HG02885 (cell line): ENCODE results near the gene PRKCQ.

Experiments used
- ATAC-seq: cut with Tn5 transposase; IDR thresholded peaks from one replicate; pipeline ENCODE4 v1.9.1; 2021; ENCODE audit warnings: mild to moderate bottlenecking; ENCODE audit not compliant: unreplicated experiment, poor library complexity

The PRKCQ gene

DNA sequence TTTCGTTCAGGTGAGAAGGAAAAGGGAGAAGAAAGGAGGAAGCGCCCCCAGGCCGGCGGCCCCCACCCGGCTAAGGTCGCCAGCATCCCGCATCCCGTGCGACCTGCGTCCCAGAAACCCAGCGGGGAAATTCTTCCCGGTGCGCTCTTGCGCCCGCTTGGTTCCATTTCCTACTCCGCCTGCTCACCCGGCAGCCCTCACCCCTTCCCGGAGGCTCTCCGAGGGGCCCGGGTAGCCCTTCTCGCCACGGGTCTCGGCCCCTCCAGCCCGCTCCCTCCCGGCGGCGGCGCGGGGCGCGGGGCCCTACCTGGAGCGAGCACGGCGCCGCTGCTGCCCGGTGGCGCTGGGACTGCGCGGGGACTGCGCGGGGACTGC lies at the start of gene PRKCQ:
TSS of gene PRKCQ (minus strand) at position 373 of the 375 bp plus-strand sequence. CDS start 65,141 bp downstream, outside the sequence.
- peak; percentile 33 for ATAC-seq

DNA sequence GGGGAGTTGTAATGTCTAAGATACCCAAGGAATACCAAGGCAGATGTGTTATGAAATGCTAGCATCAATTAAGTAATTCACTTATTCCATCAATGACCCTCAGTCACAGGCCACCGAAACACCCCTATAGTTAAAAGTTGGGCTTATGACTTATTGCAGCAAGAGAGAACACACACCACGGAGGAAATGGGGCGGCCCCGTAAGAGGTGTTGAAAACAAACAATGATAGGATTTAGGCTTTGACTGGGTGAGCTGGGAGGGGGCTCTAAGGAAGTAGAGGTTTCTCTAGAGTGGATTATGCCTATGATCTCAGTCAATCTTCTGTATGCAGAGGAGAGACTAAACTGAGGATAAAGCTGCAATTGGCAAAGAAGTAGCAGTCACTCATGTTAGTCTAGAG lies 45.4 kb upstream of the PRKCQ start:
- ATAC-seq, result no peak

DNA sequence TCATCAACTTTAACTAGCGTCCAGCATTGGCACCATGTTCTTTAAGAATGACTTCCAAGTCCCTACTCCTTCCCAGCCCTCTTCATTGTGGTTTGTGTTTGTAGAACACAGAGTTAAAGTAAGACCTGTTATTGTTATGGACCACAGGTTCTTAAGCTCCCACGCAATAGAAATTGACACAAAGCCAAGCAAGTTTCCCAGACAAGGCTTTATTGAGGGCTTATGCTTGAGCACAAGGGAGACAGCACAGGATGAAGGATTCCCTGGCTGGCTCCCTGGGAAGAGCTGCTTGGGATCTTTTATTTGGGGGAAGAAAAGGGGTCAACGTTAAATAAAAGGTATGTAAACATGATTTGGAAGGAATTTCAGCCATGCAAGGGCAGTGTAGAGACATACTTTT lies 44.3 kb upstream of the PRKCQ start:
- no peak for ATAC-seq

DNA sequence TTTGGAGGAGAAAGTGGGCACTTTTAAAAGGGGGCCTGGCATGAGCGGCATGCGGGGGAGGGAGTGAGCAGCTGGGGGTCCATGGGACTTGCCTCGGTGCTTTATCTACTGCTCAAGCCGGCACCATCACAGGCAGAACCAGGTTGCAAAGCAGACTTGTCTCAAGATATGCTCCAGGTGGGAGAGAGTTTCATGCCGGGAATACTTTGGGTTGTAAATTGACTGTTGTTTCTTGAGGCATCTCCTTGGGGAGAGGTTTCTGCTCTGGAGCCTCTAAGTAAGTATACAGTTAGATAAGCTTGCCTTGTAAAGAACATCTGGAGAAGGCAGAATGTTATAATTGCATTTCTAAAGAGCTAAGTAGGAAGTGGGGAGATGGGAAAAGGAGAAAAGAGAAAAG lies 42.8 kb upstream of the PRKCQ start:
- no peak for ATAC-seq

DNA sequence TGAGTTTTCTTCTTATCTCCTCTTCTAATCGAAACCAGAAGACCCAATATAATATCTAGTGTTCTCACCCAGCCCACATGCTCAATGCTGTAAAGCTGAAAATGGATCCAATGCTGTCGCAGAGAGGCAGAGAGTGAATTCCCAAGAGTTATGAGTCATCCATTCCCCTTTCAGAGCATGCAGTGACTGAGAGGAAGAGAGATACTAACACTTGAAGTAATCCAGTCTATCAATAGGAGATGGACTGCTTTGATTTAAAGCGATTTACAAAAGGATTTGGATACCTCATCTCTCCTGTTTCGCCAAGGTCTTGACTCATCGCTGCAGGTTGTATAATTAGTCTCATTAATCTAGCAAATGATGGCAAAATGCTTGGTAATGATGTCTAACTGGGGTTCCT lies 41.5 kb upstream of the PRKCQ start:
- no peak for ATAC-seq

DNA sequence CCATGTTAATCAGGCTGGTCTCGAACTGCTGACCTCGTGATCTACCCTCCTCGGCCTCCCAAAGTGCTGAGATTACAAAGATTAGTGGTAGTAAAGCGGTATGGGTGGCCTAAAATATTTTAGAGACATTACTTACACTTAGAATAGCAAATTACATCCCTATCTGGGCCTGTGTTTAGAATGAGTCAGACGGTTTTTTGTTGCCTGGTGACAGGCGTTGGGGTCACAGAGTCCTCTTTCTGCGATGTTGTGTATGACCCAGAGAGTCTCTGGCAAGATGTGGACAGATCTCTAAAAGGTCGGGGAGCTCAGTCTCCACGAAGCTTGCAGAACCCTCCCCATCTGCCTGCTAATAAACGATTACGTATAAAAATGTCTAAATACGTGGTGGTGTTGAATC lies 39.6 kb upstream of the PRKCQ start:
- ATAC-seq, result no peak

DNA sequence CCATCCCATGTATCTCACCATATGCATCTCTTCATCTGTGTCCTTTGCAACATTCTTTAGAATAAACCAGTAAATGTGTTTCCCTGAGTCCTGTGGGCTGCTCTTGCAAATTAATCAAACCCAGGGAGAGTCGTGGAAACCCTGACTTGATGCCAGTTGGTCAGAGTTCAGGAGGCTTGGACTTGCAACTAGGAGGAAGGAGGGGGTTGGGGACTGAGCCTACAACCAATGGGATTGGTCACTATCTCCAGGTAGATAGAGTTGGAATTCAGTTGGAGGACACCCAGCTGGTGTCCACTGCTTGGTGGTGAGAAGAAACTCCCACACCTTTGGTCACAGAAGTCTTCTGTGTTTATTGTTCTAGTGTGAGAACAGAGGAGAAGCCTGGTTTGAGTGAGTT lies 38.3 kb upstream of the PRKCQ start:
- no peak for ATAC-seq

DNA sequence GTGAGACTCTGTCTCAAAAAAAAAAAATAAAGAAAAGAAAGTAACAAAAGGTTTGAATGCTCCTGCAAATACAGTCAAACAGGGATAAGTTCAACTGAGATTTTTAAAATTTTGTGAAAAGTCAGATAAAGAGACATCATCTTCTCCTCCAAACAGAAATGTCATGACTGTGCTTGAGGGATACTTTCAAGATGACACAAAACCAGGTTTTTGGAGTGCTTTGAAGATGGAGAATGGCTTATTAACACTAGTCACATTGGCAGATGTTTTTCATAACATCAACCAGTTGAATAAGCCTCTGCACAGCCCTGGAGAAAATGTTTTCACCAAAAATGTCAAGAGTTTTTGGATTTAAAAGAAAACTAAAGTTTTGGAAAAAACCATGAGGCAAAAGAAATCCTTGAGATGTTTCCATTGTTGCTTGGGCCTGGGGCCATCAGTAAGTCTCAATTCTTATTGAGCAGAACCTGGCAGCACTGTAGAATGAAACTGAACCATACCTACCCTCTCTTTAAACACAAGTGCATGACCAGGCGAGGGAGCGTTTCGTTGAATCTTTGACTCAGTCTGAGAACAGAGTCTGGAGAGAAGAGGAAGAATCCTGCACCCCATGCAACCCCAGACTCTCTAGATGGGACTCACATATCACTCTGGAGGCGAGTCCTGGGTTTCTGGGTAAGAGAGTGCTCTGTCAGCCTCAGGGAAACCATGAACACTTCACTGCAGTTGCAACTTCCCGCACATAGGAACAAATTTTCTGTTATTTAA lies 37.4 kb upstream of the PRKCQ start:
- no peak for ATAC-seq

DNA sequence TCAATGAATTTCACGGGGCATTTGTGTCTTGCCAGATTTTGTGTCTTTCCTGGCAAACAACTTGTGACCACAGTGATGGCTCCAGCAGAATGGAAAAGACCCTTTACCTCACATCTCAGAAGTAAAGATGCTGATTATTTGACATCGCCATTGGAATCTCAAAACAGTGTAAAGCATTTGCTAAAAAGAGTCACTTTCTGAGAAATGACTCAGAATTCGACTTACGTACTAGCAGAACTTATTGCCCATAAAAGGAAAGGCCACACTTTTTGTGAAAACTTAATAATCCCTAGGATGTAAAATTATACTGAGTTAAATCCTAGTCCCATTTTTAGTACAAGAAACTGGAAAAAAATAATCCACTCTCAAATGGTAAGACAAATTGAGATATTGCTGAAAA lies 35.9 kb upstream of the PRKCQ start:
- ATAC-seq, result no peak

DNA sequence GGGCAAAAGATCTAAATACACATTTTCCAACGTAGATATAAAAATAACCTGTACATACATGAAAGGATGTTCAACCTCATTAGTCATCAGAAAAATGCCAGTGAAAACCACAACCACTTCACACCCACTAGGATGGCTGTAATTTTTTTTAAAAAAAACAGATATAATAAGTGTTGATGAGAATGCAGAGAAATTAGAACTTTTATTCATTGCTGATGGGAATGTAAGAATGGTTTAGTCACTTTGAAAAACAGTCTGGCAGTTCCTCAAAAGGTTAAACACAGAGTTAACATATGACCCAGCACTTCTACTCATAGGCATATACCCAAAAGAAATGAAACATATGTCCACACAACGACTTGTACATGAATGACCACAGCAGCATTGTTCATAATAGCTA lies 32.3 kb upstream of the PRKCQ start:
- no peak for ATAC-seq

DNA sequence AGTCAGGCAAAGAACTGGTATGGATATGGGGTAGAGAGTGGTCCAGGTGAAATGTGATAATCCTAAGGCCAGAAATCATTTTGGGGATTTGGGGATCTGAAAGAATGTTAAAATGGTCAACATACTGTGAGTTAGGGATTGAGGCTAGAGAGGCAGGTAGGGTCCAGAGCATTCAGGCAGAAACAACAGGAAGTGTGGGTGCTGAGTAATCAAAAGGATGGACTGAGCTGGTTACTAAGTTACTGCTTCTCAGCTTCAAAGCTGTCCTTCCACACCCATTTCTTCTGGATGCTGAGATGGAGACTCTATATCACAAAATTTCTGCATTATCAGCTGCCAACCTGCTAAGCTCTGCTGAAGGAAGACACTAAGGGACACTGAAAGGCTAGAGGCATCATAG lies 30.6 kb upstream of the PRKCQ start:
- no peak for ATAC-seq

DNA sequence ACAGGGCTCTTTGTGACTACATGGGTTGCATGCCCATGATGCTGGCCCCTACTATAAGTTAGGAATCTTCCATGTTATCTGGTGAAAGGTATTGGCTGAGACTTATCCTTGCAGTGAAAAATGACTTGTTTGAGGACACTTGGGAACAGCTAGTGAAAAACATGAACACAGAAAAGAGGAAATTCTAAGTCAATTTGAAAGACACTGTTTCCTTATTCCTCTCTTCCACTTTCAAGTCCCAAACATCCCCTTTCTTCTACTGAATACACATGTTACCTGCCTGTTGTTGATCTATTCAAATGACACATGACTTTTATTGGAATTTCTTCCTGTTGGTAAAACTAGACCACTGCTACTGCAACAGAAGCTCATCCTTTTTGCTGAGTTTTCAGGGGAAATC lies 29.5 kb upstream of the PRKCQ start:
- ATAC-seq, result no peak

DNA sequence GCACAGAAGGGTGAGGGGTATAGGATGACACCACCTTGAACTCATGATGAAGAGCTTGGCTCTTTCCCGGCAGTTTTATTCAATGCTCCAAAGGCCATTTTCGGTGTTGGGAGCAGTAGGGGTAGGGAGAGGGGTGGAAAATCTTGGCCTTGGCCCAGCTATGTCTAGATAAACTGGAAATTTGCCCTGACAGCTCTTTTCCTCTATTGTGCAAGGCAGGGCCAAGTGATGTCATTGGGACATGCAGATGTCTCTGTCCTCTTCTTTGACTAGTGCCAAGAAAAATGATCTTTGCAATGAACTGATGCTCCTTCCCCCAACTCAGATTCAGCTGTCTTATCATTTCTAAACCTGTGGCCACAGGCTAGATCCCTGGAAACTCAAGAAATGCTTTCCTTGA lies 27.7 kb upstream of the PRKCQ start:
- no peak for ATAC-seq

DNA sequence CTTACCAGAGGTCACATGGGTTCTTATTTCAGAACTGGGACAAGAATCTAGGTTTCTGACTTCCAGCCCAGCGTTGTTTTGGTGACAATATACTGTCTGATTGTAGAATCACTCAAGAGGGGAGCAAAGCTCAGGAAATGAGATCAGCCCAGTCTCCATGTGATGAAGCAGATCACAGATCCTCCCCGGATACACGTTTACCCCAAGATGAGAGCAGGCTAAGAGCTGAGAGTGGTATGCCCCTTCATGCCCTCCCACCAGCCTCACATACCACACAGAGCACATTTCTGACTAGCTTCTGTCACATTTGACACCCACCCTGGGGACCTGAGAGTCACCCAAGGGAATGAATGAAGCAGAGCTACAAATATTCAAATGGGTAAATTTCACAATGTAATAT lies 27.1 kb upstream of the PRKCQ start:
- no peak for ATAC-seq

DNA sequence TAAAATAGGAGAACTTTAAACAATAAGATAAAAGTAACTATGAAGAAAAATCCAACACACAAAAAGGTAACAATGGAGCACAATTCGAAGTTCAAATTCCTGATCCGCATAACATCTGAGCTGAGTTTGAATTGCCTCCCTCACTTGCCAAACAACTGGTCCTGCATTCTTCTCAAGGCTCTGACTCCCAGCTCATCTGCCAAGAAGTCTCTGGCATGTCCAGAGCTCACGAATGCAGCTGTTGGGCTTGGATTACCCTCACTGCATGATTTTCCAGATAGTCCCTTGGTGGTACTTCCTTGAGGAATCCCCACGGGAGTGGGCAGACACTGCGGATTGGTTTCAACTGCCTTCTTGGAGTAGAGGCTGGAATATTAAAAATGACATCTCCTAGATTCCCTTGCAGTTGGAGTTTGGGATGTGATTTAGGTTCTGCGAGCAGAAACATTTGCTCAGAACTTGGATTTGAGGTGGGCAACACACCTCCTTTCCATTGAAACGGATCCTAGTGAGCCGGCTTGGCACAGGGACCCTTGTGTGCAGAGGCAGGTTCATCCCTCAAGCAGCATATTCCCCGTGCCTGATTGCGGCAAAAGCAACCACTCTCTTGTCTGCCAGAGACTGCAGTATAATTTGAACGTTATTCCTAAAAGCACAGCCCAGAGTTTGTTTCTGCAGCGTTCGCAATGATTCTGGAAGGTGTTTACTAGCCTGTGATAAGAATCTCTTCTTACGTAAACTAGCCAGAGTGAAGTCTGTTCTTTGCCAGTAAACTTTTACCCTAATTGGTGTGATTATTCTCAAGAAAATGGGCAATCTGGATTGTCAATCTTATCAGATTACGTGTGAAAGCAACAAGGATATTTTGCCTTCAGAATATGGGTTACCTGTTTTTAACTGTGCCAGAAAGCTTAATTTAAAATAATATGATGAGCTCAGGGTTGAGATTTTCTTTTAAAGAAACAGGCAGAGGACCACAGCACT lies 23.4 kb upstream of the PRKCQ start:
- ATAC-seq, result no peak

DNA sequence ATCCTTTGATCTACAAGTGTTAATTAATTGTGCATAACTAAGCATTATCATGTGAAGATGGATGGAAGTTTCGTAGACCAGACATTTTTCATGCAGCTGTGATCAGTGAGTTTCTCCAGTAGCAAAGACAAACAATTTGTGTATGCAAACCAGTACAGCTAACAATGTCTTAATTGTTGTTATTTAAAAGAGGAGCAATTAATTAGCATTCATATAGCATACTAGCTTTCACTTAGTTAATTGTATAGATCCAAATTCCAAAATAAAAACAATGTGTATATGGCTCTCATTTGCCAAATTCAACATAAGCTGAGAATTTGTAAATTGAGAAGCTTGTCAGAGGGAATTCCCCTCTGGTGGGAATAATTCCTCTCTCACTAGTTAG lies 22.6 kb upstream of the PRKCQ start:
- no peak for ATAC-seq

DNA sequence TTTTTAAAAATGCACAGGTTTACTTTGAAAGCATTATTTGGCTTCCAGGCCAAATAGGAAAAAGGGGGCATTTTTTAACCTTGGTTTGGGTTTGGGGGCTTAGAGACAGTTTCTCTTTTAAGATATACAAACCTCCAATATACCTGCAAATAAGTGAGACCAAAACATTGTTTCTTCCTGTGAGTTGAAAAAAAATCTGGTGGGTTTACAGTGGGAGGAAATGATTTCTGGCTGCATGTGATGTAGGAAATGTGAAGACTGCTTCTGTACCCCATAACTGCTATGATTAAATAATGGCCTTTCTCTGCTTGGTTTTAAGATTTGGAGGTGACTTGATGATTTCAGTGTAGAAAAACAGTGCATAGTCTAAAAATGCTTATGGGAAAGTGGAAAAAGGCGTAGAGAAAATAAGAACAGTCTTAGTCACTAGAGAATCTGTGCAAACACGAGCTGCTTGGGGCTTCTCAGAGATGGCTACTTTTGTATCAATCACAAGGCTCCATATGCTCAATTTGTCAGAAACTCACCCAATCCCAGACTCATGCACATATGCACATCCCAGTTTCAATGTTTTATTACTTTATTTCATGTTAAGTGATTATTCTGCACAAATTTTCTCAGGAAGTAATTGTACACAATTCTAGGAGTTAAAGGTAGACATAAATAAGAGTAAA lies 22.1 kb upstream of the PRKCQ start:
- ATAC-seq, result no peak

DNA sequence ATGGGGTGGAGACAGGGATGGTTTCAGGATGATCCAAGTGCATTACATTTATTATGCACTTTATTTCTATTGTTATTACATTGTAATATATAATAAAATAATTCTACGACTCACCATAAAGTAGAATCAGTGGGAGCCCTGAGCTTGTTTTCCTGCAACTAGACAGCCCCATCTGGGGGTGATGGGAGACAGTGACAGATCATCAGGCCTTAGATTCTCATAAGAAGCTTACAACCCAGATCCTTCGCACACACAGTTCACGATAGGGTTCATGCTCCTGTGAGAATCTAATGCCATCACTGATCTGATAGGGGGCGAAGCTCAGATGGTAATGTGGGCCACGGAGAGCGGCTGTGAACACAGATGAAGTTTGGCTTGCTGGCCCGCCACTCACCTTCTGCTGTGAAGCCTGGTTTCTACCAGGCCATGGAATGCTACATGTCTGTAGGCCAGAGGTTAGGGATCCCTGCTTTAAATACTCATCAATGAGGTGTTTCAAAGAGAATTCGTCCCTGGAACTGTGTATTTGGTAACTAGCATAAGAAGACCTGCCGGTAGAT lies 21.2 kb upstream of the PRKCQ start:
- ATAC-seq, result no peak

DNA sequence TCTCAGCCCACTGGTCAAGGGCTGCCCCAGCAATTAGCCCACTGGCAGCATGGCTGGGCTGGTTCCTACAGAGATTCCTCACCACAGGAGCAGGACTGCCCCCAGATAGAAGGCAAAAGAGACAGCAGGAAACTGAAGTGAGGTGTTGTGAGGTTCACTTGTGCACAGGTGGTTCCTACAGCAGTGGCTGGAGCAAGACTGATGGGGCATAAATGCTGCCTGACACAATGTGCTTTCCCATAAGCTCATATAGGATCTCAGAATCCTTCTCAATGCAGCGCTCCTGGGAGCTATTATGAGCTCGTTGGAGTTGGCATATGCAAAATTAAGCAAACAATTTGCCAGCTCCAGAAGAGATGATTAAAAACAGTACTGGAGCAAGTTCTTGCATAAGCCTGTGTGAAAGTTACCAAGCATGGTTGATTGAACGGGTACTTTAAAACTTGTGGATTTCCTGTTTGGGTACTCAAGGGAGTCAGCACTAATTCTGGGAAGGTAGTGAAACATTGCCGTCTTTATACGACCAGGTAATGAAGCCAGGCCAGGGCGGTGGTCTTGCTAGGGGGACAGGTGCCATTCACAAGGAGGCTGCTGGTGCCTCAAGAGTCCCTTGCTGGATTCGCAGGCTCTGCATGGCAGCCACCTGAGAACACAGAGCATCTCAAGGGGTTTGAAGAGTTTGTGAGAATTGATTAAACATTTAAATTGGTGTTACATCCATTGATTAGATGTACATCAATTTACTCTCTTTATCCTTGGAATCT lies 20.3 kb upstream of the PRKCQ start:
- ATAC-seq, result no peak

DNA sequence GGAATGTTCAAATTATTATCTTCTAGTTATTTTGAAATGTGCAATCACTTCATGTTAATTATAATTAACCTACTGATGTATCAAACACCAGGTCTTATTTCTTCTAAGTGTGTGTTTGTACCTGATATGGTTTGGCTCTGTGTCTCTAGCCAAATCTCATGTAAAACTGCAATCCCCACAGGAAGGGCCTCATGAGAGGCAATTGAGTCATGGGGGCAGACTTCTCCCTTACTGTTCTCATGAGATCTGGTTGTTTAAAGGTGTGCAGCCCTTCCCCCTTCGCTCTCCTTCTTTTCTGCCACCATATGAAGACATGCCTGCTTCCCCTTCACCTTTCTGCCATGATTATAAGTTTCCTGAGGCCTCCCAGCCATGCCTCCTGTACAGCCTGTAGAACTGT lies 18.6 kb upstream of the PRKCQ start:
- ATAC-seq, result no peak
